NCI-H1694 treated with DMSO at 0.1 percent for 48 hours (cell line): ENCODE data around the gene RYR3.

Experiments
- DNase-seq: peaks from one replicate; lab custom pipeline; 2025; lab: John Stamatoyannopoulos, UW

Gene RYR3

GRCh38 chr15:33894193-33894592 is 583.4 kb downstream of the RYR3 start:
- DNase-seq, result no peak

GRCh38 chr15:33902043-33902442 is 591.3 kb downstream of the RYR3 start:
- no peak for DNase-seq

GRCh38 chr15:33903661-33904060 is 592.9 kb downstream of the RYR3 start:
- DNase-seq, result no peak

GRCh38 chr15:33907326-33907725 is 596.6 kb downstream of the RYR3 start:
- no peak for DNase-seq

GRCh38 chr15:33908406-33908805 is 597.6 kb downstream of the RYR3 start:
- DNase-seq, result no peak

DNA sequence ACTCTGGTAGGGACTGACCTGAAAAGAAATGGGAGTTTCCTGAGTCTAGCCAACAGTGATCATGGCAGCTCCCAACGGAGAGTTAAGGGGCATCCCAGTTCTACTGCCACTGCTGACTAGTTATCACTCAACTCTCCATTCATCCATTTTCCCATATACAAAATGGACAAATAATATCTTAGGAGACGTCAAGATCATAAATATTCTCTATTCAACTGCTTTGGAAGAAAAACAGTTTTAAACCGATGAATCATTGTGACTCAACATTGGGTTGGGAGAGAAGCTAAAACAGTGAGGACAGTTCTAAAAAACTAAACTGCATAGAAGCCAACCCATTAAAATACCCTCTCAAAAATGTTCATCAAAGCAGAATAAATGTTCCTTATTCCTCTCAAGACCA is 600.0 kb downstream of the RYR3 start:
- DNase-seq, result no peak

DNA sequence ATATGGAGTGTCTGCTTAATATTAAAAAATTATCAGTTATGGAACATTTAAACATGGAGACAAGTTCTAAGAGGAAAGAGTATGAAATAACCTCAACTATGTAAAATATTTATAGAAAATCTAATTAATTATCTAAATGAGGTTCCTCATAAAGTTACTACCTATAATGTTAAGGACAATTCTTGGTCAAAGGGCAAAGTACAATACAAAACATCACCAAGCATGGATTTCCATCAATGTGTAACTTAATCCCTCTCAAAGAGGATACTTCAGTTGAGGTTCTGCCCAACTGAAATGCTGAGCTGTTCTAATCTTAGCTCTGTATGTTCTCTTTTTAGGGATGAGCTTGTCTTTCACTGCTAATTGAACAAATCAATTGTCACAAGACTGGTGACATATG is 601.6 kb downstream of the RYR3 start:
- no peak for DNase-seq

DNA sequence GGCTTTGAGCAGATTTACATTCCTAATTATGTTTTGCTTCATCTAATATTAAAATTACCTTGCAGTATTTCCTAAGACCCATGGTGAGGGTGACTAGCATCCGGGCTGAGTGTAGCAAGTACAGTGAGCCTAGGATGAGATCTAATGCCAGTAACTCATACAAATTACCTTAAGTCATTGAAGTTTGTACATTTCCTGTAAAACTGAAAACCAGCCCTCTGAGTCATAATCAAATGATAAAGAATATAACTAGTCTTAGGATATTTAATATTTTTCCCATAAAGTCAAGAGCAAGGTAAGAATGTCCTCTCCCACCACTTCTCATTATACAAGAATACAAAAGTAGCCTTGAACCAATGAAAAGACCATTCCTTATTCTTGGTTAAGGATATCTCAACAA is 602.7 kb downstream of the RYR3 start:
- no peak for DNase-seq
